ENCODE measurements around the gene PILRB.

GRCh38 chr7:100376066-100376465 lies 18.1 kb downstream of the PILRB start:
- no peak for TF ChIP-seq POLR2A (IDR thresholded peaks at IDR 0.05; ENCODE audit: low read length)
- no peak for TF ChIP-seq GATA1 (IDR thresholded peaks at IDR 0.05; ENCODE audit: low read depth, low read length)

All from erythroblast (primary cell).